Lung microvascular endothelial cell (primary cell): ENCODE data around the gene PANK4. TPM values are rescaled to one million over a fixed set of nuclear protein-coding genes. Genes with fewer than 3 reads are reported as not detected.
A peak's percentile ranks its signal among the peaks of the same experiment; 100 is the strongest.
"Not testable (repeated sequence)": the region's sequence is repeated elsewhere in the genome, so short reads cannot be mapped to it uniquely, and the experiment has no call there.

Experiments
- DNase-seq, 2 donors: peaks; one replicate each; pipeline versions ENCODE4 v3.0.0 to v3.0.0-alpha.2; 2010; ENCODE audit warnings: low read depth in 2 of 2
- total RNA-seq: library from RNA; depleted of rRNA; stranded (reverse); fragments of >200 nt; gene quantifications from 2 replicates; pipeline ENCODE4 v1.2.1, GENCODE V29; 2014

Gene PANK4
- 14.8 and 21.0 TPM in 2 replicates for total RNA-seq

- DNase-seq, result peak; percentile 97 to 98
Measured at GRCh38 chr1:2525920-2526823, at the start of gene PANK4. TSS of gene PANK4 (minus strand) at chr1:2526596. CDS start at chr1:2526587, 9 bp downstream.

- DNase-seq, result peak in 1 of 2 donors; percentile 47
Measured at GRCh38 chr1:2574350-2574749, 48.0 kb upstream of the PANK4 start.

- DNase-seq, result no peak
Measured at GRCh38 chr1:2573250-2573920, 47.0 kb upstream of the PANK4 start.

GRCh38 chr1:2571348-2571747 is 45.0 kb upstream of the PANK4 start:
- no peak for DNase-seq

GRCh38 chr1:2570332-2570731 is 43.9 kb upstream of the PANK4 start:
- no peak for DNase-seq

GRCh38 chr1:2569703-2570102 is 43.3 kb upstream of the PANK4 start:
- DNase-seq, result not testable (repeated sequence)

- DNase-seq, result no peak
Measured at GRCh38 chr1:2569060-2569459, 42.7 kb upstream of the PANK4 start.

- not testable (repeated sequence) for DNase-seq
Measured at GRCh38 chr1:2568187-2568816, 41.9 kb upstream of the PANK4 start.

- no peak for DNase-seq
Measured at GRCh38 chr1:2567083-2567679, 40.8 kb upstream of the PANK4 start.

- DNase-seq, result no peak
Measured at GRCh38 chr1:2566101-2567045, 40.0 kb upstream of the PANK4 start.

GRCh38 chr1:2564815-2565374 is 38.5 kb upstream of the PANK4 start:
- DNase-seq, result no peak

- DNase-seq, result no peak
Measured at GRCh38 chr1:2564006-2564814, 37.8 kb upstream of the PANK4 start.

GRCh38 chr1:2563205-2563604 is 36.8 kb upstream of the PANK4 start:
- DNase-seq, result no peak

GRCh38 chr1:2561898-2562895 is 35.8 kb upstream of the PANK4 start:
- no peak for DNase-seq

- DNase-seq, result no peak
Measured at GRCh38 chr1:2561446-2561845, 35.0 kb upstream of the PANK4 start.

GRCh38 chr1:2560299-2561073 is 34.1 kb upstream of the PANK4 start:
- no peak for DNase-seq

- no peak for DNase-seq
Measured at GRCh38 chr1:2559509-2560298, 33.3 kb upstream of the PANK4 start.
